ENCODE measurements around the gene WIPF3.

Gene WIPF3

GRCh38 chr7:29806208-29806994 is at the start of gene WIPF3:
Gene WIPF3 (plus strand): TSS chr7:29806508. CDS start chr7:29834725, 28,217 bp downstream.
- no peak for DNase-seq

- no peak for DNase-seq
Observed at GRCh38 chr7:29763266-29763665, 43.0 kb upstream of the WIPF3 start.

GRCh38 chr7:29764227-29764626 is 42.1 kb upstream of the WIPF3 start:
- no peak for DNase-seq

- no peak for DNase-seq
Observed at GRCh38 chr7:29765490-29765889, 40.8 kb upstream of the WIPF3 start.

- no peak for DNase-seq
Observed at GRCh38 chr7:29770371-29770770, 35.9 kb upstream of the WIPF3 start.

GRCh38 chr7:29771081-29771816 is 35.1 kb upstream of the WIPF3 start:
- DNase-seq = no peak

- no peak for DNase-seq
Observed at GRCh38 chr7:29779017-29779416, 27.3 kb upstream of the WIPF3 start.

GRCh38 chr7:29780346-29780745 is 26.0 kb upstream of the WIPF3 start:
- no peak for DNase-seq

DNA sequence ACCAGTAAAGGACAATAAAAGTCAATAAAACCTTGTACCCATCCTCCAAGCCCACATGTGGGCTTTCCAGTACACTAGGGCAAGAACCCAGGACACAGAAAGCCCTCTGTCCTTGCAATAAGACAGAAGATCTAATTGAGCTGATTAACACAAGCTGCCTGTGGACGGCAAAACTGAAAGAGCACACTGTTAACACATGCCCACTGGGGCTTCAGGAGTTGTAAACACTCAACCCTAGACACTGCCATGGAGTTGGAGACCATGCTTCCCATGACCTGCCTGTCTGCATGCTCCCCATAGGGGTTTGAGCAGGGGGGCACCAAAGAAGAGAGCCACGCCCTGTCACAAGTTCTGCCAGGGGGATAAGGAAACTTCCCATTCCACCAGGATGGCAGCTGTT is 22.6 kb upstream of the WIPF3 start:
- DNase-seq = no peak

- peak; percentile 76 for DNase-seq
Observed at GRCh38 chr7:29793507-29793906, 12.8 kb upstream of the WIPF3 start.

- DNase-seq = no peak
Observed at GRCh38 chr7:29794959-29795629, 11.2 kb upstream of the WIPF3 start.

DNA sequence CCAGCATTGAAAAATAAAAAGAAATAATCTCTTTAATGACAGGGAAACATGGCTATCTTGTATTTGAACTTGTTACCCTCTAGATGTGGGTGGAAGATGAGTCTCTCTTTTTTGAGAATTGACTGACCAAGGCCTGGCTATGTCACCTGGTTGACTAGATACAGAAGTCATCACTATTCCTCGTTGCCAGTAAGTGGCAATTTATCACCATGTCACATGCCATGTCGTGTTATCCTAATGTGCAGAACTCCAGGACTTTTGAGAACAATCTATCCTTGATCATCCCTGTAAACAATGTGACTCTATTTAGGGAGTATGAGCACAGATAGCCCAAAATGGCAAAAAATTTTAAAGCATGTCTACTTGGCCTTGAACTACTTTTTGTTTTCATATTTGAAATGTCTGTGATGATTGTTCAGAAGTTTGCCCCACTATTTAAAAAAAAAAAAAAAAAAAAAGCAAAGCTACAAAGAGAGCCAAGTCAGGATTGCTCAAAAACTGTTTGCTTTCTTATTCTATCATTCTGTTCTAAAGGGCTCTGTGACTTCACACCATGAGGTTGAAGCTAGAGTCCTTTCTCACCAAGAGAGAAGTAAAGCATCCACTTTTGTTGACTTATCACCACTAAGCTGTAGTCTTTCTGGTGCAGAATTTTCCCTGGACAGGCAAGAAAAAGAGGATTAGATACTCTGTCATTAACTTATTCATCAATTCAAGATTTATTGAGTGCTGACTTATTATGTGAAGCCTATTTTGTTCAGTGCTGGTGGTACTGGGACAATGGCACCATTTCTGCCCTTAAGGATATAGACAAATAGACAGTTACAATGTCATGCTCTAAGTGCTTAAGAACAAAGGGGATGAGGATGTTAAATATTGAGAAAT is 10.4 kb upstream of the WIPF3 start:
- no peak for DNase-seq

DNA sequence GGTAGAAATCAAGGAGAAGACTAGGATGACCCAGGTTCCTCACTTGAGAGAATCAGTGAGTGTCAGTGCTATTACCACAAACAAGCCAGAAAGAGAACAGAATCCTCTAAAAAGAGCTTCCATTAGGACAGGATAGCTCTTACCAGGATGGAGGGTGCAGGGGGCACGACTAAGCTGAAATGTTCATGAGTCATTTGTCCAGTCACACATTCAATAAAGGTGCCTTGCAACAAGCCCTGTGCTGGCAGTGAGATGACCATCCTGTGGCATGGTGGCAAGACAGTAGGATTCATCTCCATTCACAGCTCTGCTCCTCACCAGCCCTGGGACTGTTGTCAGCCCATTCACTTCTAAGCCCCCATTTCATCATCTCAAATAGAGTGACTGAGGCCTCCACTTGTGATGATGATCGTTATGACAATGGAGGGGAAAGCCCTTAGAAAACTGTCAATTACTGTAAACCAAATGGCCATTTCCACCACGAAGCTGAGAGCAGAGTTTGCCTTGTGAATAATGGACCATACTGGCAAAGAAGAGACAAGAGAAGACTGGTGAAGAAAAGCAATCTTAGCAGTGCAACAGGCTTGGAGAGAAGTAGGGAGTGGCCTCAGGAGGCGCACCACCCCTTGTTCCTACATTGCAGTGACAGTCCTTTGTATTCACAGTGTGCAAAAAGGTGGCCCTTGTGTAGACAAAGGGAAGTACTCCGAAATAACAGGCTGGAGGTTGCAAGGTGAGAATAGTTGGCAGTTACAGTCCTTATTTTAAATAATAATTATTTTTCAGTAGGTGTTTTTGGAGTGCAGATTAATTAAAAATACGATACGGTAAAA is 9.0 kb upstream of the WIPF3 start:
- no peak for DNase-seq

GRCh38 chr7:29798422-29798821 is 7.9 kb upstream of the WIPF3 start:
- DNase-seq = no peak

DNA sequence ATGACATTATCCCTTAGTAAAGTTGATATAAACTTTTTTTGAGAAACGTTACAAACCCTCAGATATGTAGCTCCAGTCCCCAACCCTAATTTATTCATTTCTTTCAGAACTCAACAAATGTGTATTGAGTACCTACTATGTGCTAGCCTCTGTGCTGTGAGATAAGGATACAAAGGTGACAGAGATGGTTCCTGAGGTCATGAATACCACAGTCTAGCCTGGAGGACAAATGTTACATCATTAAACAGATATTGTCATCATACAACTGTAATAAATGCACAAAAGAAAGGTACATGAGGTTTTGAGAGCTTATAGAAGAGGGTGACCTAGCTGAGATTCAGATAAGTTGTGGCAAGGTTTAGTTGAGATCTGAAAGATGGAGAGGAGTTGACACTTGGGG is 4.4 kb upstream of the WIPF3 start:
- DNase-seq = no peak

DNA sequence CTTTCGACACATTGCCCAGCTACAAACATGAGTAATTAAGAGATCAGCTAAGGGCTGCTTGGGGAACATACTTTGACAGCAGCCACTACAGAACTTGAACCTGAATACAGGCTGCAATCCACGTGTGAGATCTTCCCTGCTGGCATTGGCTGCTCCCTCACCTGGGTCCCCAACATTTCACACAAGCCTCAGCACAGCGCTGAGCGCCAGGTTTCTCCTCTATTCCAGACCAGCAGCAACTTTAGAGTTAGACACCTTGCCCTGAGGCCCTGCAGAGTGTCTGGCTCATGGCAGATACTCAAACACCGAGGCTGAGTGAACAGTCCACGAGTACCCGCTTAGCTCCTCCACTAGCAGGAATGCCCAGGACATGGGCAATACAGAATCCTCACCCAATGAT is 1.3 kb upstream of the WIPF3 start:
- DNase-seq = no peak

DNA sequence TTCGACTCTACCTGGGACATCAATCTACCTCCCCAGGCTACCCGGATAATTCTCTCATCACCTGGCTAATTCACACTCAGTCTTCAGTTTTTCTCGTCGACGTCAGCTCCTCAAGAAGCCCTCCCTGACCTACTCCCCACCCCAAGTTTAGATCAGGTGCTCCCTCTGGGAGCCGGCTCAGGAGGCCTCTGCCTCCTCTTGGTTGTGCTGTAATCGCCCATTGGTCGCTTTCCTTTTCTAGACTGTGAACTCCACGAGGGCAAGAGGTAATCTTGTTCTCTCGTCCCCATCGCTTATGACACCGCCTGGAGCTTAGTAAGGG is 461 bp upstream of the WIPF3 start:
- DNase-seq = no peak

DNA sequence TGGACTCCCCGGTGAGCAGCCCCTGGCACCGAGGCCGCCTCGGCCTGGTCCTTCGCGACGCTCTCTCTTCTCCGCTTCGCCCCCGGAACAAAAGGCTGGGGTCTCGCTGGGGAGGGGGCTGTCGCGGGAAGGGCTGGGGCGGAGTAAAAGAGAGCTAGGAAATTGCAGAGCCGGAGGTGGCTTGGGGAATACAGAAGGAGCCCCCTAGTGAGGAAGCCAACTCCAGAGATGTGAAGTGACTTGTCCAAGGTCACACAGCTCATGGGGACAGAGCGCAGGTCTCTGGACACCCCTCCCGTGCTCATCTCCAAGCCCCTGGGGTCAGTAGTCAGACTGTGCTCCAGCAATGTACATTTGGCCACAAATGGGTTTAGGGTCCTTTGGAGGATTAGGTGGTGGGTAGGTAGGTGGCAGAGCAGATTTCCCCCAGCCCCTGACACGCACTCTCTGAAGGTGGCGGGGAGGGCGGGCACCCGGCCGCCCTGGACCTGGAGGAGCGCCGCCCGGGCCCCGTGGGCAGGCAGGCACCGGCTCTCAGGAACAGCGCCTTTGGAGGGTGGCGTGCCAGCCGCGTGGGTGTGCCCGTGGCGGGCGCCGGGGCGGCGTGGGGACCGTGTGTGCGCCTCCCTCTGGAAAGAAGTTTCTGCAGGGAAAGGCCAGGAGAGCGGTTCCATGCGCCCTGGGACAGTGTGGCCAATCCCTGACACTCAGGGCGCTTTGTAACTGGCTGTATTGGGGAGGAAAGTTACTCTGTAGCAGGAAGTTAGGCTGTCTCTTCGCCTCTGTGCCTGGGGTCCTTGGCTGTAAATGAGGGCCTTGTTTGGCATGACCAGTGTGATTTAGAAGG is 910 bp downstream of the WIPF3 start:
- DNase-seq = peak; percentile 12

DNA sequence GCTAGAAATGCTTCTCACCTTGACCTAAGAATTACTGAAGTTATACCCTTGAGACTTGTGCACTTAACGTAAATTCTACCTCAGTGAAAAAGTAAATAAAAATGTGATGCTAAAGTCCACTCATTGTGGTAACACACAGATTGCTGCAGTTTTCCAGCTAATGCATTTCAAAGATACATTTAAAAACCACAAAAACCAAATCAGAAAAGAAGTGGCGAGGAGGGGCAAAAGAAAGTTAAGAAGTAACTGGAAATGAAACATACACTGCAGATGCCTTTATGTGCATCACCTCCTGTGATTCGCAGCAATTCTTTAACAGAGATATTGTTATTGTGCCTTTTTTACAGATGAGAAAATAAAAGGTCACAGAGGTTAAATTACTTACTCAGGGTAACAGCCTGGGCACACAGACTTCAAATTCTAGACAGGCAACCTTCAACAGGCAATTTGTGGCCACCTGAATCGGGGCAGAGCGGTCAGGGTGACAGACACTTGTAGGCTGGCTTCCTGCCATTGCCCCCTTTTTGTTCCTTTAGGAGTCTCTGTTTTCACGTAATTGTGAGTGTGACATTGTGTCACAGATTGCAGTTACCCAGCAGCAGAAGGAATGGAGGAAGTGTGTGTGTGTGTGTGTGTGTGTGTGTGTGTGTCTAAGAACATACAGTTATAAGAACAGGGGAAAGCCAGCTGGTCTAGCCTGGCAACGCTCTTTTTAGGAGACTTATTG is 1.9 kb downstream of the WIPF3 start:
- DNase-seq = no peak

- no peak for DNase-seq
Observed at GRCh38 chr7:29809533-29810155, 3.3 kb downstream of the WIPF3 start.
